ENCODE results near the gene NDUFAF2. TPM values are rescaled to one million over a fixed set of nuclear protein-coding genes. Genes with fewer than 3 reads are reported as not detected.

The NDUFAF2 gene
- total and polyA plus RNA-seq, 7 donors: 32.1 to 87.2 (median 57.4) TPM

- H3K36me3 ChIP-seq (ENCODE audit: insufficient read depth in 1 of 2, low read depth in 1 of 2): no peaks in the 10 kb centered on the region
- ATAC-seq (no peak), DNase-seq (no peak)
- H3K4me1 ChIP-seq: no peaks in the 10 kb centered on the region
- WGBS, 3 donors: 82% methylated on average over 5 of the region's 5 CpGs
- intact Hi-C loops (cut with DNase I): no loop called here
- TF ChIP-seq, protein P1, sequence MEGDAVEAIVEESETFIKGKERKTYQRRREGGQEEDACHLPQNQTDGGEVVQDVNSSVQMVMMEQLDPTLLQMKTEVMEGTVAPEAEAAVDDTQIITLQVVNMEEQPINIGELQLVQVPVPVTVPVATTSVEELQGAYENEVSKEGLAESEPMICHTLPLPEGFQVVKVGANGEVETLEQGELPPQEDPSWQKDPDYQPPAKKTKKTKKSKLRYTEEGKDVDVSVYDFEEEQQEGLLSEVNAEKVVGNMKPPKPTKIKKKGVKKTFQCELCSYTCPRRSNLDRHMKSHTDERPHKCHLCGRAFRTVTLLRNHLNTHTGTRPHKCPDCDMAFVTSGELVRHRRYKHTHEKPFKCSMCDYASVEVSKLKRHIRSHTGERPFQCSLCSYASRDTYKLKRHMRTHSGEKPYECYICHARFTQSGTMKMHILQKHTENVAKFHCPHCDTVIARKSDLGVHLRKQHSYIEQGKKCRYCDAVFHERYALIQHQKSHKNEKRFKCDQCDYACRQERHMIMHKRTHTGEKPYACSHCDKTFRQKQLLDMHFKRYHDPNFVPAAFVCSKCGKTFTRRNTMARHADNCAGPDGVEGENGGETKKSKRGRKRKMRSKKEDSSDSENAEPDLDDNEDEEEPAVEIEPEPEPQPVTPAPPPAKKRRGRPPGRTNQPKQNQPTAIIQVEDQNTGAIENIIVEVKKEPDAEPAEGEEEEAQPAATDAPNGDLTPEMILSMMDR (IDR thresholded peaks at IDR 0.05): no peak
- H3K4me3 ChIP-seq: no peak overlapping the region
- H3K27me3 ChIP-seq (ENCODE audit: insufficient read depth in 3 of 3, low read length in 2 of 3): no peaks in the 10 kb centered on the region
- no peak overlapping the region for H3K27ac ChIP-seq
- no peaks in the 10 kb centered on the region for H3K9me3 ChIP-seq
Measured at GRCh38 chr5:61139094-61139873, 194.3 kb downstream of the NDUFAF2 start.

DNA sequence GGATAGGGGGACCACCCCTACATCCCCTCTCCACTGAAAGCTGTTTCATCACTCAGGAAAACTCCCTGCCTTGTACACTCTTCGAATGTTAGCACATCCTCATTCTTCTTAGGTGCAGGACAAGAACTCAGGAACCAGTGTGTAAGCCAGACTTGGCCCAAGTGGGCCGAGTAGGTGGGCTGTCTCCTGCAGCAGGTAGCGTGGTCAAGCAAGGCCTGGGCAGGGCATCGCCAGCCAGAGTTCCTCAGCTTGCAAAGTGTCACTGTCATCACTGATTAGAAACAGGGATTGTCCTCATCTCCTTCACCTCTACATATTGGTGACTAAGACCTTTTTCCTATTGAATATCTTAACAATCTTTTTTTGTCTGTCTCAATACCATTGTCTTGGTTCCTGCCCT, 194.9 kb downstream of the NDUFAF2 start:
- no peaks in the 10 kb centered on the region for H3K27me3 ChIP-seq (ENCODE audit: insufficient read depth in 3 of 3, low read length in 2 of 3)
- 94 to 97% (median 94%) methylated on average over 4 of the region's 4 CpGs for WGBS, 3 donors
- H3K27ac ChIP-seq: no peak overlapping the region
- H3K4me3 ChIP-seq: no peak overlapping the region
- intact Hi-C loops (cut with DNase I): no loop called here
- TF ChIP-seq, protein P1 (IDR thresholded peaks at IDR 0.05): no peak
- ATAC-seq: no peak
- DNase-seq: no peak
- H3K9me3 ChIP-seq: no peaks in the 10 kb centered on the region
- H3K36me3 ChIP-seq (ENCODE audit: insufficient read depth in 1 of 2, low read depth in 1 of 2): no peaks in the 10 kb centered on the region
- H3K4me1 ChIP-seq: no peaks in the 10 kb centered on the region

DNA sequence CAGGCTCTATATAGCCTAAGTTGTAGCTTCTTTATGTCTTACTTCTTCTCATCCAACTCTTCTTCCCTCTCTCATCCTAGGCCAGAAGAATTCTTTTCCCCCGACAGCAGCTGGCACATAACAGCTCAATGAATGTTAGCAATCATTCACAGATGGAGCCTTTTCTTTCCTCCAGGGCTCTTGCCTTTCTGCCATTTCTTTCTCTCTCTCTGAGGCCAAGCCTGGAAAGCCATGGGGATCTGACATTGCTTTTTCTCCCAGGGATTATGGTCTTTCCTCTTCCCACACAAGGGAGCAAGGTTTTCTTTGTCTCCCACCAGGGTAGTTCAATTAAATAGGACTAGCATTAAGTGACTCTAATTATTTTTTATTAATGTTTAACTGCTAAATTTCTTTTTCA, 196.8 kb downstream of the NDUFAF2 start:
- intact Hi-C loops (cut with DNase I): no loop called here
- 19 to 33% (median 20%) methylated on average over 1 of the region's 1 CpG for WGBS, 3 donors

DNA sequence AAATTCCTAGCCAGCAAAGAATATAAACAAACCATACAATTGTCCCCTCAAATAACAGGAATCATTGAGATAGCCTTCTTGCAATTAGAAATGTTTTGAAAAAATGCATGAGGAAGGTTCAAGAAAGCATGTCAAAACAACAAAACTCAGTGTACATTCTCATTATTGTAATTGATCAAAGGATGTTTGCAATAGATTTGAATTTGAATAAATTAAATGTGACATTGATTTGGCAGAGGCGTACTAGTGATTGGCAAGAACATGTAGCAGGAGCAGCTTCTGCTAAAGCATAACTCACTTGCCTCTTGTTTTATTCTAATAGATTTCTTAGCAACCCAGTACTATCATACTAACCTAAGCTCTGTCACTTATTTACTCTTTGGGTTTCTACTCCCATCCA, 197.4 kb downstream of the NDUFAF2 start:
- ATAC-seq (no peak), DNase-seq (no peak)
- no peaks in the 10 kb centered on the region for H3K9me3 ChIP-seq
- no peaks in the 10 kb centered on the region for H3K36me3 ChIP-seq (ENCODE audit: insufficient read depth in 1 of 2, low read depth in 1 of 2)
- no peak overlapping the region for H3K4me3 ChIP-seq
- no peaks in the 10 kb centered on the region for H3K4me1 ChIP-seq
- intact Hi-C loops (cut with DNase I): no loop called here
- 97 to 100% (median 97%) methylated on average over 1 of the region's 1 CpG for WGBS, 3 donors
- H3K27ac ChIP-seq: no peak overlapping the region
- TF ChIP-seq, protein P1 (IDR thresholded peaks at IDR 0.05): no peak
- H3K27me3 ChIP-seq (ENCODE audit: insufficient read depth in 3 of 3, low read length in 2 of 3): no peaks in the 10 kb centered on the region

More for the DNA sequence above, 196.8 kb downstream of the NDUFAF2 start:
- H3K36me3 ChIP-seq (ENCODE audit: insufficient read depth in 1 of 2, low read depth in 1 of 2): no peaks in the 10 kb centered on the region
- no peaks in the 10 kb centered on the region for H3K9me3 ChIP-seq
- no peaks in the 10 kb centered on the region for H3K27me3 ChIP-seq (ENCODE audit: insufficient read depth in 3 of 3, low read length in 2 of 3)
- H3K4me1 ChIP-seq: no peaks in the 10 kb centered on the region
- no peak overlapping the region for H3K4me3 ChIP-seq
- H3K27ac ChIP-seq: no peak overlapping the region
- TF ChIP-seq, protein P1 (IDR thresholded peaks at IDR 0.05): no peak
- ATAC-seq (no peak), DNase-seq (no peak)

- intact Hi-C loops (cut with DNase I): no loop called here
Measured at GRCh38 chr5:61142811-61143210, 197.8 kb downstream of the NDUFAF2 start.

More at GRCh38 chr5:61142811-61143210, 197.8 kb downstream of the NDUFAF2 start:
- Histone ChIP-seq H3K9me3 (no peaks in the 10 kb centered on the region), H3K27me3 (ENCODE audit: insufficient read depth in 3 of 3, low read length in 2 of 3) (no peaks in the 10 kb centered on the region), H3K4me3 (no peak overlapping the region), H3K36me3 (ENCODE audit: insufficient read depth in 1 of 2, low read depth in 1 of 2) (no peaks in the 10 kb centered on the region), H3K4me1 (no peaks in the 10 kb centered on the region), H3K27ac (no peak overlapping the region)
- TF ChIP-seq, protein P1 (IDR thresholded peaks at IDR 0.05): no peak
- DNase-seq: no peak
- ATAC-seq: no peak
- WGBS, 3 donors: 73 to 83% (median 78%) methylated on average over 3 of the region's 3 CpGs

Data from psoas muscle (tissue), 8 donors.